ENCODE results near the gene PCNX1. TPM values are rescaled to one million over a fixed set of nuclear protein-coding genes. Genes with fewer than 3 reads are reported as not detected.

Gene PCNX1
- polyA plus RNA-seq, 3 donors: 7.3 to 26.7 (median 8.1) TPM

GRCh38 chr14:71142375-71143038 lies 235.2 kb downstream of the PCNX1 start:
- H3K36me3 ChIP-seq (replicated peaks in 1 of 2; ENCODE audit: control insufficient read depth in 1 of 2, insufficient read depth in 2 of 2, low read length in 2 of 2): no peaks in the 10 kb centered on the region
- WGBS (ENCODE audit: insufficient coverage): no CpG with 5 or more reads among the region's 3 CpGs

More at GRCh38 chr14:71142375-71143038, 235.2 kb downstream of the PCNX1 start:
- Mint-ChIP-seq H3K36me3 (no peaks in the 10 kb centered on the region), H3K4me1 (peaks cover 67% of the 10 kb centered on the region), H3K27me3 (ENCODE audit: low read depth in 3 of 3) (peaks cover 0 to 3% (median 2%) of the 10 kb centered on the region in 3 donors), H3K9me3 (peaks cover 0 to 2% (median 0%) of the 10 kb centered on the region in 7 donors), H3K27ac (peak overlapping the region; percentile 82 to 92 (median 89)), H3K4me3 (peak overlapping the region in 1 of 2 donors; percentile 69)
- no peaks in the 10 kb centered on the region for H3K79me2 ChIP-seq (ENCODE audit: insufficient read depth, low read length)
- H3K27me3 ChIP-seq (ENCODE audit: control insufficient read depth in 2 of 2, insufficient read depth in 2 of 2, low read length in 2 of 2): no peaks in the 10 kb centered on the region
- TF ChIP-seq CTCF (IDR thresholded peaks at IDR 0.05): no peak
- peak overlapping the region; percentile 11 for H3K9ac ChIP-seq (ENCODE audit: insufficient read depth, low read length, poor library complexity, severe bottlenecking)
- peak overlapping the region; percentile 37 to 79 for H3K27ac ChIP-seq (ENCODE audit: low read depth in 1 of 2, low read length in 2 of 2)
- no peaks in the 10 kb centered on the region for H4K20me1 ChIP-seq (ENCODE audit: insufficient read depth, low read length)
- peak; percentile 17 to 62 (median 53) for DNase-seq
- peak overlapping the region; percentile 12 for H2AFZ ChIP-seq (ENCODE audit: insufficient read depth, low read depth, low read length, poor library complexity, severe bottlenecking)
- H3K4me3 ChIP-seq (replicated peaks in 1 of 3; ENCODE audit: low read depth in 2 of 3, low read length in 3 of 3): peak overlapping the region in 1 of 3 experiments; percentile 20
- H3K4me2 ChIP-seq (replicated peaks; ENCODE audit: extremely low read depth, low read length, poor library complexity, severe bottlenecking): peak overlapping the region; percentile 42
- peaks cover 66 to 77% of the 10 kb centered on the region in 2 donors for H3K4me1 ChIP-seq (ENCODE audit: control insufficient read depth in 1 of 2, insufficient read depth in 2 of 2, low read length in 2 of 2)
- no peaks in the 10 kb centered on the region for H3K9me3 ChIP-seq (replicated peaks in 1 of 2; ENCODE audit: control insufficient read depth in 1 of 2, insufficient read depth in 1 of 2, low read length in 2 of 2)
- intact Hi-C loops (cut with micrococcal nuclease): loop anchor here (10.0 kb wide), 2 partner anchors 182 to 272 kb away; partner anchors contain the start of gene SIPA1L1 (in 1 of the 2)

Measured in CD14-positive monocyte (primary cell).